ENCODE data around the gene LRRC56.

GRCh38 chr11:540583-541432, 3.5 kb downstream of the LRRC56 start:
- no peak for TF ChIP-seq EP300 (IDR thresholded peaks at IDR 0.05)
- TF ChIP-seq CTCF (IDR thresholded peaks at IDR 0.05), result no peak
- no peak for TF ChIP-seq POLR2A (IDR thresholded peaks at IDR 0.05)
- TF ChIP-seq POLR2AphosphoS5 (IDR thresholded peaks at IDR 0.05), result no peak

Measured in suprapubic skin (tissue), 4 donors.